Measurements from ENCODE around the gene DNAH11.

DNAH11 gene

DNA sequence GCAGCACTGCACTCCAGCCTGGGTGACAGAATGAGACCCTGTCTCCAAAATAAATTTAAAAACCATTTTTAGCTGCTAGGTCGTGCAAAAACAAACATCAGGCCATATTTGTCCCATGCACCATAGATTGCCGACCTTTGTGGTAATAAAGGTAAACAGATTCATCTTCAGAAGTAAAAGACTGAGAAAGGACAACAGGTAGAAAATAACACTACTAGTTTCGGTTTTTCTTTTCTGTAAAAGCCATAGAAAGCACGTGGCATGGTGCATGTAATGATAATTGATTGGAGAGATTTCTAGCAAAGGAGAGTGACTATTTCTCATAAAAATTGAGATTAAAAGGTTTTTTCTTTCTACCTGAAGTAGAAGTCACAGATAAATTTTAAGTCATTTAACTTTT lies 93.9 kb downstream of the DNAH11 start:
- TF ChIP-seq, protein P1, sequence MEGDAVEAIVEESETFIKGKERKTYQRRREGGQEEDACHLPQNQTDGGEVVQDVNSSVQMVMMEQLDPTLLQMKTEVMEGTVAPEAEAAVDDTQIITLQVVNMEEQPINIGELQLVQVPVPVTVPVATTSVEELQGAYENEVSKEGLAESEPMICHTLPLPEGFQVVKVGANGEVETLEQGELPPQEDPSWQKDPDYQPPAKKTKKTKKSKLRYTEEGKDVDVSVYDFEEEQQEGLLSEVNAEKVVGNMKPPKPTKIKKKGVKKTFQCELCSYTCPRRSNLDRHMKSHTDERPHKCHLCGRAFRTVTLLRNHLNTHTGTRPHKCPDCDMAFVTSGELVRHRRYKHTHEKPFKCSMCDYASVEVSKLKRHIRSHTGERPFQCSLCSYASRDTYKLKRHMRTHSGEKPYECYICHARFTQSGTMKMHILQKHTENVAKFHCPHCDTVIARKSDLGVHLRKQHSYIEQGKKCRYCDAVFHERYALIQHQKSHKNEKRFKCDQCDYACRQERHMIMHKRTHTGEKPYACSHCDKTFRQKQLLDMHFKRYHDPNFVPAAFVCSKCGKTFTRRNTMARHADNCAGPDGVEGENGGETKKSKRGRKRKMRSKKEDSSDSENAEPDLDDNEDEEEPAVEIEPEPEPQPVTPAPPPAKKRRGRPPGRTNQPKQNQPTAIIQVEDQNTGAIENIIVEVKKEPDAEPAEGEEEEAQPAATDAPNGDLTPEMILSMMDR (IDR thresholded peaks at IDR 0.05; ENCODE audit: borderline replicate concordance, control extremely low read depth, extremely low read depth, insufficient read depth, missing control alignments): no peak
- in situ Hi-C loops (cut with MboI; ENCODE audit: low sequenced_read_pairs, unreplicated experiment): no loop called here
- peak; percentile 6 for DNase-seq (ENCODE audit: low spot score)

DNA sequence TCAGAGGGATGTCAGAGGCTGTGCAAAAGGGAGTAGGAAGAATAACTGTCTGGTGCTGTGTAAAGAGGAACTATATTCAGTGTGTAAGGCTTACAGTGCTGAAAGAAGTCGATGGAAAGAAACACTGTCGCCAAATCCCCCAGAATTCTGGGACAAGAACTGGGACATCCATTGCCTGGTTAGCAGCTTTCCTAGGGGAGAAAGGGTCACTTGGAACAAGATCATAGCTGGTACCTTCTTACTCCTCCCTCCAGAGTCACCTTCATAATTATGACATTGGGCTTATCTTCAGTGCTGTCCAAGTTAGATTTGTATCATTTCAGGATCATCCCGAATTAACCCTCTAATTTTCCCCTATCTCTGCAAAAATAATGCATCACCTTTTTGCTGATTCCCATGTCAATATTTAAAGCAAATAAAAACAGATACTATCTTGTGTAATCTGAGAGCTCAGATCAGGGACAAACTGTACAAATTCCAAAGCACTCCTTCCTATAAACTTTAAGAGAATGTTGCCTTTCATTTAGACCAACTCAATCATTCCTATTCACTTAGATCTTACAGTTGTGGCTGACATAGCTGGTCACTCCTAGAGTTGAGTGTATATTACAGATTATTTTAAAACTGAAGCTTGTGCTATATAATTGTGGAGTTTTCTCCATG lies 96.5 kb downstream of the DNAH11 start:
- in situ Hi-C loops (cut with MboI; ENCODE audit: low sequenced_read_pairs, unreplicated experiment): no loop called here
- no peak for DNase-seq (ENCODE audit: low spot score)
- TF ChIP-seq, protein P1 (IDR thresholded peaks at IDR 0.05; ENCODE audit: borderline replicate concordance, control extremely low read depth, extremely low read depth, insufficient read depth, missing control alignments): no peak

DNA sequence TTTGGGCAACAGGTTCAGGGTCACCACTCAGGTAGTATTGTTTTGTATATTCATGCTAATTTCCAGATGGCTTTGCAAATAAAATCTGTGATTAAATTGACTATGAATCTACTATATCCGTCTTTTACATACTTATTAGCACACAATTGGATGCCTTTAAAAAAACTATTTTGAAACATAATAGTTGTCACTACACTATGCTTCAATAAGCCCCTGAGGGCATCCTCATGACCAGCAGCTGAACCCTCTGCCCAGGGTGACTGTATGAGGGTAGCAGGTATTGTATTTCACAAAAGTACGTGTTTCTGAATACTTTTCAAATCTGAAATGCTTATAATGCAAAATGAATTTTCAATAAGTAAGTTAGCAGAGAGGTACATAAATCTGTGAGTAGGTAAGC lies 97.3 kb downstream of the DNAH11 start:
- in situ Hi-C loops (cut with MboI; ENCODE audit: low sequenced_read_pairs, unreplicated experiment): no loop called here
- TF ChIP-seq, protein P1 (IDR thresholded peaks at IDR 0.05; ENCODE audit: borderline replicate concordance, control extremely low read depth, extremely low read depth, insufficient read depth, missing control alignments): no peak
- DNase-seq (ENCODE audit: low spot score): no peak

DNA sequence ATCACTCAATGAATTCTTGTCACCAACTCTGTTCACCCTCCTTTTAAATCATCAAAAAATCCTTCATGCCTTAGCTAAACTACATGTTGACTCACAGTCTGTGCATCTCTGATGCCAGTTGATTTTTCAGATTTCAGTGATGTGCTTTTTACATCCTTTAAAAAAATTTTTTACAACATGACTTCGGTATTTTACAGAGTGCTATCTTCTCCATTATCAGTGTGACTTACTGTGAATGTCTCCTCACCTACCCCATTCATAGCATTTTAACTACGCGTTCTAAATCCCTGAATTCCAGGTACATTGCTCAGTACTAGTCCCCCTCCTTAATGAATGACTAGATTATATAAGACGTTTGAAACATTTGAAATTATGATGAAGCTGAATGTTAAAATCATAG lies 98.7 kb downstream of the DNAH11 start:
- DNase-seq (ENCODE audit: low spot score): no peak
- in situ Hi-C loops (cut with MboI; ENCODE audit: low sequenced_read_pairs, unreplicated experiment): no loop called here
- TF ChIP-seq, protein P1 (IDR thresholded peaks at IDR 0.05; ENCODE audit: borderline replicate concordance, control extremely low read depth, extremely low read depth, insufficient read depth, missing control alignments): no peak

DNA sequence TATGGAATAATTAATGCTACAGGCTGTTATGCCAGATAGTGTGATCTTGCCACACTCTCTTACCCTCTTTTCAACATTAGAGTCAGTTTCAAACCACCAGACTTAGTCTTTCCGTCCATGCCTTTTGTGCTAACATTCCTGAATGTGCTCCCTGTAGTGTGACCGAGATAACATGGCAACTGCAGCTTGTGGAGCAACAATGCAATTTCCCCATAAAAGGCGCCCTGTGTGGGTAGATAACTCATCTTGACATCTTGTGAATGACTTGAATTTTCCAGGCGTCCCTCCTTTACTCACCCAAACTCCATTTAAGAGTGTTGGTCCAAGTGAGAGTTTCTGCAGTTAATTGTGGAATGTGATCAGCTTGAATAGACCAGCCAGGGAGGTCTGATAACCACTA lies 99.6 kb downstream of the DNAH11 start:
- no peak for DNase-seq (ENCODE audit: low spot score)
- TF ChIP-seq, protein P1 (IDR thresholded peaks at IDR 0.05; ENCODE audit: borderline replicate concordance, control extremely low read depth, extremely low read depth, insufficient read depth, missing control alignments): no peak
- in situ Hi-C loops (cut with MboI; ENCODE audit: low sequenced_read_pairs, unreplicated experiment): no loop called here

DNA sequence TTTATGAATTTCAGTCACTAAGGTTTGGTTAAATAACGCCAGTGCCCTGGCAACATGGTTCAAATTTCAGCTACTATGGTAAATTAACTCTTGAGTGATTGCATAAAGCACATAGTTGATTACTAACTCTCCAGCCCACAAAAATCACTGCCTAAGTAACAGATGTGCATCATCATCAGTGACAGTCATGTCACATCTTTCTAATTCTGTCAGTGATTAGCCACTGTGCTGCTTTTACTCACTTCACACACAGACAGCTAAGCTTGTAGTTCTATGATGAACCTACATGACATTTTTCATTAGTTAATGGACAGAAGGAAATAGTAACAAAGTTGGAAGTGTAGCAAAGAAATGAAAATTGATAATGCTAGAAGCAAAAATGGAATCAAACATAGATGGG lies 108.9 kb downstream of the DNAH11 start:
- DNase-seq (ENCODE audit: low spot score): no peak
- TF ChIP-seq, protein P1 (IDR thresholded peaks at IDR 0.05; ENCODE audit: borderline replicate concordance, control extremely low read depth, extremely low read depth, insufficient read depth, missing control alignments): no peak
- in situ Hi-C loops (cut with MboI; ENCODE audit: low sequenced_read_pairs, unreplicated experiment): no loop called here
